Keratinocyte (primary cell): ENCODE measurements around the gene EPHA3. TPM values are rescaled to one million over a fixed set of nuclear protein-coding genes. Genes with fewer than 3 reads are reported as not detected.
"Not testable (repeated sequence)": the region's sequence is repeated elsewhere in the genome, so short reads cannot be mapped to it uniquely, and the experiment has no call there.

Source experiments
- DNase-seq: peaks from one replicate; pipeline ENCODE4 v3.0.0-alpha.2; 2011; ENCODE audit warnings: low read depth, missing footprints, low spot score
- FAIRE-seq: peaks from 2 replicates; lab custom pipeline; 2011; peaks lifted over from hg19 to GRCh38; lab: Jason Lieb, UNC
- H2AFZ ChIP-seq: 2 replicates; pipeline ENCODE4 v1.6.0; 2012; ENCODE audit warnings: low read length, control low read depth, inconsistent platforms; ENCODE audit not compliant: control insufficient read depth
- H3K27ac ChIP-seq: 2 replicates; pipeline ENCODE4 v1.5.1; 2011; ENCODE audit warnings: low read length; ENCODE audit not compliant: control insufficient read depth, insufficient read depth
- H3K27me3 ChIP-seq: 3 replicates; pipeline ENCODE4 v1.6.0; 2011; ENCODE audit warnings: low read length; ENCODE audit not compliant: control insufficient read depth, insufficient read depth; ENCODE audit errors: extremely low read depth
- H3K36me3 ChIP-seq, 2 experiments: 2 replicates in 1 of 2; 3 replicates in 1 of 2; pipeline ENCODE4 v1.5.1; 2011; ENCODE audit warnings: low read length in 2 of 2, mild to moderate bottlenecking in 1 of 2; ENCODE audit not compliant: control insufficient read depth in 2 of 2, insufficient read depth in 2 of 2; ENCODE audit errors: extremely low read depth in 1 of 2
- H3K4me1 ChIP-seq: 3 replicates; pipeline ENCODE4 v1.5.1; 2011; ENCODE audit warnings: low read length; ENCODE audit not compliant: control insufficient read depth, insufficient read depth; ENCODE audit errors: extremely low read depth
- H3K4me2 ChIP-seq: 3 replicates; pipeline ENCODE4 v1.6.0; 2011; ENCODE audit warnings: low read depth, low read length; ENCODE audit not compliant: control insufficient read depth, insufficient read depth; ENCODE audit errors: extremely low read depth
- H3K4me3 ChIP-seq, 3 experiments: fragments of 200-600 bp in 1 of 3; sonication (generic) in 1 of 3; 2 replicates in 2 of 3; 3 replicates in 1 of 3; pipeline ENCODE4 v1.5.1; 2011 to 2016; ENCODE audit warnings: low read length in 3 of 3, mild to moderate bottlenecking in 3 of 3, control low read depth in 2 of 3, inconsistent platforms in 1 of 3, low read depth in 1 of 3, mixed read lengths in 1 of 3, mixed run types in 1 of 3, moderate library complexity in 1 of 3; ENCODE audit not compliant: control insufficient read depth in 2 of 3, insufficient read depth in 2 of 3; ENCODE audit errors: extremely low read depth in 1 of 3
- H3K79me2 ChIP-seq: 2 replicates; pipeline ENCODE4 v1.6.0; 2012; ENCODE audit warnings: low read length; ENCODE audit not compliant: control insufficient read depth, insufficient read depth
- H3K9ac ChIP-seq: 3 replicates; pipeline ENCODE4 v1.6.0; 2011; ENCODE audit warnings: low read length; ENCODE audit not compliant: control insufficient read depth, insufficient read depth; ENCODE audit errors: extremely low read depth
- H3K9me1 ChIP-seq: 3 replicates; pipeline ENCODE4 v1.6.0; 2011; ENCODE audit warnings: low read length; ENCODE audit not compliant: control insufficient read depth, insufficient read depth; ENCODE audit errors: extremely low read depth
- H3K9me3 ChIP-seq: 2 replicates; pipeline ENCODE4 v1.5.1; 2012; ENCODE audit warnings: low read depth, low read length; ENCODE audit not compliant: control insufficient read depth
- H4K20me1 ChIP-seq: 3 replicates; pipeline ENCODE4 v1.6.0; 2011; ENCODE audit warnings: low read length; ENCODE audit not compliant: control insufficient read depth, insufficient read depth; ENCODE audit errors: extremely low read depth
- CTCF ChIP-seq, 3 experiments: IDR thresholded peaks in 1 of 3; conservative IDR thresholded peaks in 1 of 3; optimal IDR thresholded peaks in 1 of 3; 2 replicates in 2 of 3; 3 replicates in 1 of 3; pipeline versions ENCODE3 to v1.5.1; 2011; ENCODE audit warnings: low read length in 3 of 3, mild to moderate bottlenecking in 3 of 3, moderate library complexity in 2 of 3, control low read depth in 1 of 3, inconsistent platforms in 1 of 3; ENCODE audit not compliant: insufficient read depth in 2 of 3; ENCODE audit errors: extremely low read depth in 1 of 3
- EZH2 ChIP-seq: IDR thresholded peaks from one replicate; pipeline ENCODE4 v1.6.1; 2012; ENCODE audit warnings: inconsistent platforms, mild to moderate bottlenecking, low read length, moderate library complexity
- dilution Hi-C: fragments of 300-500 bp; cut with MboI; formaldehyde crosslinking; loops from one replicate; pipeline ENCODE4 v1.7.0; 2020; ENCODE audit warnings: low sequenced_read_pairs; ENCODE audit not compliant: extremely low pct_ligation_motif_present
- polyA plus RNA-seq, 5 experiments: library from polyadenylated mRNA; depleted of rRNA in 3 of 5; stranded (reverse) in 3 of 5; stranded (forward) in 1 of 5; unstranded in 1 of 5; fragments of >200 nt; gene quantifications; 1 replicate in 1 of 5; 2 replicates in 3 of 5; 3 replicates in 1 of 5; pipeline versions ENCODE4 v1.2.1 to v1.2.3, GENCODE V29; 2011 to 2012; ENCODE audit warnings: missing spikeins in 2 of 5, low read depth in 1 of 5, low replicate concordance in 1 of 5

Gene EPHA3
- polyA plus RNA-seq, 1 donor (not counting 4 experiments of a cell fraction or from before 2014, with no cell fraction given): 0.13 TPM

DNA sequence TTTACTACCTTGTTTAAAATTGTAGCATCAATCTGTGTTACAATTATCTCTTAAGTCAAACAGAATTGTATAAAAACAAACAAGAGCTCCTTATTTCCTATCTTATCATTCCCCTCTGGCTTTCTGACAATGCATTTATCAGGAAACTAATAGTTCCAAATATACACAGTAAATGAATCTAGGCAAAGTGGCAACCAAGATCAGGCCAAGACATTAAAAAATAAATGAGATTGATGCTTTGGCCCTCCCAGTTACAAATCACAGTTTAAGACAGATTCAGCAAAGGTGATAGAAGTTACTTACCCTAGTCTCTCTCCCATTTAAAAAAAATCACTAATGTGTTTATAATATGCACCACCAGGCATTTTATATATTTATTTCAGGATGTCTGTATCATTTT lies 236.7 kb downstream of the EPHA3 start:
- FAIRE-seq (no peak), DNase-seq (no peak)
- Histone ChIP-seq H3K4me1 (no peaks in the 10 kb centered on the region), H2AFZ (no peak overlapping the region), H3K9me1 (no peaks in the 10 kb centered on the region), H4K20me1 (no peaks in the 10 kb centered on the region), H3K79me2 (no peaks in the 10 kb centered on the region), H3K9ac (no peak overlapping the region), H3K27me3 (no peaks in the 10 kb centered on the region), H3K36me3 (no peaks in the 10 kb centered on the region), H3K27ac (no peak overlapping the region), H3K4me3 (no peak overlapping the region), H3K9me3 (no peaks in the 10 kb centered on the region), H3K4me2 (no peak overlapping the region)
- dilution Hi-C loops: no loop called here
- no peak for TF ChIP-seq CTCF (optimal IDR thresholded peaks at IDR 0.05 in 1 of 3, IDR thresholded peaks at IDR 0.05 in 1 of 3, conservative IDR thresholded peaks at IDR 0.05 in 1 of 3; ENCODE audit: extremely low read depth in 1 of 3, insufficient read depth in 2 of 3, low read length in 3 of 3)
- TF ChIP-seq EZH2: no peak

DNA sequence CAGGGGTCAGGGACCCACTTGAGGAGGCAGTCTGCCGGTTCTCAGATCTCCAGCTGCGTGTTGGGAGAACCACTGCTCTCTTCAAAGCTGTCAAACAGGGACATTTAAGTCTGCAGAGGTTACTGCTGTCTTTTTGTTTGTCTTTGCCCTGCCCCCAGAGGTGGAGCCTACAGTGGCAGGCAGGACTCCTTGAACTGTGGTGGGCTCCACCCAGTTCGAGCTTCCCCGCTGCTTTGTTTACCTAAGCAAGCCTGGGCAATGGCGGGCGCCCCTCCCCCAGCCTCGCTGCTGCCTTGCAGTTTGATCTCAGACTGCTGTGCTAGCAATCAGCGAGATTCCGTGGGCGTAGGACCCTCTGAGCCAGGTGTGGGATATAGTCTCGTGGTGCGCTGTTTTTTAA lies 243.5 kb downstream of the EPHA3 start:
- dilution Hi-C loops, H4K20me1 ChIP-seq, FAIRE-seq, DNase-seq, H3K4me2 ChIP-seq, H3K36me3 ChIP-seq, H3K79me2 ChIP-seq, H3K27me3 ChIP-seq, H3K4me1 ChIP-seq, H3K9ac ChIP-seq, H3K4me3 ChIP-seq, H3K27ac ChIP-seq, H3K9me1 ChIP-seq, H3K9me3 ChIP-seq, H2AFZ ChIP-seq: not testable (repeated sequence)

- Histone ChIP-seq H3K79me2 (no peaks in the 10 kb centered on the region), H3K4me3 (no peak overlapping the region), H3K36me3 (no peaks in the 10 kb centered on the region), H2AFZ (no peak overlapping the region), H3K27ac (no peak overlapping the region), H3K27me3 (no peaks in the 10 kb centered on the region), H3K9ac (no peak overlapping the region), H3K4me2 (no peak overlapping the region), H3K4me1 (no peaks in the 10 kb centered on the region), H3K9me1 (no peaks in the 10 kb centered on the region), H3K9me3 (no peaks in the 10 kb centered on the region), H4K20me1 (no peaks in the 10 kb centered on the region)
- DNase-seq: no peak
- dilution Hi-C loops: no loop called here
- TF ChIP-seq EZH2: no peak
- no peak for TF ChIP-seq CTCF (optimal IDR thresholded peaks at IDR 0.05 in 1 of 3, IDR thresholded peaks at IDR 0.05 in 1 of 3, conservative IDR thresholded peaks at IDR 0.05 in 1 of 3; ENCODE audit: extremely low read depth in 1 of 3, insufficient read depth in 2 of 3, low read length in 3 of 3)
- FAIRE-seq: no peak
These were observed 246.0 kb downstream of the EPHA3 start for GRCh38 chr3:89353465-89353864.
